BJ (cell line): ENCODE data around the gene CLMP. TPM values are rescaled to one million over a fixed set of nuclear protein-coding genes. Genes with fewer than 3 reads are reported as not detected.

Experiments used
- CTCF ChIA-PET: fragments of 350-600 bp; formaldehyde crosslinking; extraction: SDS; loops from one replicate; lab custom pipeline; 2021; ENCODE audit warnings: antibody characterized with exemption, inconsistent platforms; lab: Yijun Ruan, JAX
- POLR2A ChIA-PET: fragments of 300-600 bp; sonication (Branson Sonifier 250); formaldehyde crosslinking; extraction: SDS; loops from one replicate; lab custom pipeline; 2021; ENCODE audit warnings: antibody characterized with exemption; lab: Charles Lee
- DNase-seq: peaks from one replicate; pipeline ENCODE4 v3.0.0-alpha.2; 2011; ENCODE audit warnings: low read depth
- H3K27me3 ChIP-seq: 2 replicates; pipeline ENCODE4 v1.6.0; 2011; ENCODE audit warnings: low read length; ENCODE audit not compliant: control insufficient read depth, insufficient read depth
- H3K36me3 ChIP-seq: 2 replicates; pipeline ENCODE4 v1.5.1; 2011; ENCODE audit warnings: low read length; ENCODE audit not compliant: control insufficient read depth, insufficient read depth
- H3K4me3 ChIP-seq: 2 replicates; pipeline ENCODE4 v1.5.1; 2011; ENCODE audit warnings: low read depth, mild to moderate bottlenecking, control low read depth, low read length
- polyA plus RNA-seq: library from polyadenylated mRNA; depleted of rRNA; stranded (reverse); fragments of >200 nt; gene quantifications from 2 replicates; pipeline ENCODE4 v1.2.3, GENCODE V29; 2011
- TF ChIP-seq, protein P1 (sequence below): IDR thresholded peaks from 2 replicates; pipeline ENCODE4 v1.5.1; 2011; ENCODE audit warnings: low read depth, mild to moderate bottlenecking, control low read depth, inconsistent platforms, low read length, moderate library complexity; ENCODE audit not compliant: insufficient read depth

Gene CLMP
- polyA plus RNA-seq, 1 experiment, result 219 TPM

- H3K36me3 ChIP-seq, result peaks cover 4% of the 10 kb centered on the region
- TF ChIP-seq, protein P1, sequence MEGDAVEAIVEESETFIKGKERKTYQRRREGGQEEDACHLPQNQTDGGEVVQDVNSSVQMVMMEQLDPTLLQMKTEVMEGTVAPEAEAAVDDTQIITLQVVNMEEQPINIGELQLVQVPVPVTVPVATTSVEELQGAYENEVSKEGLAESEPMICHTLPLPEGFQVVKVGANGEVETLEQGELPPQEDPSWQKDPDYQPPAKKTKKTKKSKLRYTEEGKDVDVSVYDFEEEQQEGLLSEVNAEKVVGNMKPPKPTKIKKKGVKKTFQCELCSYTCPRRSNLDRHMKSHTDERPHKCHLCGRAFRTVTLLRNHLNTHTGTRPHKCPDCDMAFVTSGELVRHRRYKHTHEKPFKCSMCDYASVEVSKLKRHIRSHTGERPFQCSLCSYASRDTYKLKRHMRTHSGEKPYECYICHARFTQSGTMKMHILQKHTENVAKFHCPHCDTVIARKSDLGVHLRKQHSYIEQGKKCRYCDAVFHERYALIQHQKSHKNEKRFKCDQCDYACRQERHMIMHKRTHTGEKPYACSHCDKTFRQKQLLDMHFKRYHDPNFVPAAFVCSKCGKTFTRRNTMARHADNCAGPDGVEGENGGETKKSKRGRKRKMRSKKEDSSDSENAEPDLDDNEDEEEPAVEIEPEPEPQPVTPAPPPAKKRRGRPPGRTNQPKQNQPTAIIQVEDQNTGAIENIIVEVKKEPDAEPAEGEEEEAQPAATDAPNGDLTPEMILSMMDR, result no peak
- CTCF ChIA-PET, result interaction anchor here (0.8 to 2.3 kb wide), 5 partner anchors 8 to 68 kb away, joined by 3 to 6 read pairs (median 4); no protein-coding TSS in a partner anchor
- no peaks in the 10 kb centered on the region for H3K27me3 ChIP-seq
- DNase-seq, result no peak
- no peak overlapping the region for H3K4me3 ChIP-seq
- POLR2A ChIA-PET, result interaction anchor here (0.7 kb wide), 1 partner anchor 117 kb away, joined by 3 read pairs; the partner anchor contains the start of gene HSPA8
Observed at GRCh38 chr11:123179586-123179985, 15.5 kb downstream of the CLMP start.

- POLR2A ChIA-PET, result interaction anchor here (1.1 kb wide), 1 partner anchor 10 kb away, joined by 3 read pairs; no protein-coding TSS in a partner anchor
- CTCF ChIA-PET, result interaction anchor here (0.9 to 1.4 kb wide), 5 partner anchors 9 to 69 kb away, joined by 3 to 5 read pairs (median 3); no protein-coding TSS in a partner anchor
- DNase-seq, result no peak
- no peaks in the 10 kb centered on the region for H3K27me3 ChIP-seq
- H3K36me3 ChIP-seq, result peaks cover 1% of the 10 kb centered on the region
- TF ChIP-seq, protein P1, result no peak
- no peak overlapping the region for H3K4me3 ChIP-seq
Observed at GRCh38 chr11:123178186-123178585, 16.9 kb downstream of the CLMP start.

DNA sequence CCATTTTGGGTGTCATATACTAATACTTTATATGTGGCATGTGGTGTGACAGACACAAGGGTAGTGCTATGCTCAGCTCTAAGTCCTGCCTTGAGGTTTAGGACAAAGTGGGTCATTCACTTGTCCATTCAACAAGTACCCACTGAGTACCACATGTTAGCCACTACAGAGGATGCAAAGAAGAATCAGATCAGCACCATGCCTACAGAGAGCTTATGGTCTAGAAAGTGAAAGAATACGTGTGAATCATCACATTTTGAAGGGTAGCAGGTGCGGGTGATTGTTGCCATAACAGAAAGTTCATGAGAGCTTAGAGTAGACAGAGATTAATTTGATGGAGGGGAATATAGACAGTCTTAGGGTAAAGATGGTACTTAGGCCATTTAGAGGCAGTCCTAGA lies 18.3 kb downstream of the CLMP start:
- Histone ChIP-seq H3K36me3 (peaks cover 1% of the 10 kb centered on the region), H3K4me3 (no peak overlapping the region), H3K27me3 (no peaks in the 10 kb centered on the region)
- no peak for DNase-seq
- POLR2A ChIA-PET, result no interaction called here
- CTCF ChIA-PET, result interaction anchor here (0.6 to 2.8 kb wide), 3 partner anchors 12 to 70 kb away, joined by 3 to 16 read pairs (median 5); no protein-coding TSS in a partner anchor
- TF ChIP-seq, protein P1, result no peak

DNA sequence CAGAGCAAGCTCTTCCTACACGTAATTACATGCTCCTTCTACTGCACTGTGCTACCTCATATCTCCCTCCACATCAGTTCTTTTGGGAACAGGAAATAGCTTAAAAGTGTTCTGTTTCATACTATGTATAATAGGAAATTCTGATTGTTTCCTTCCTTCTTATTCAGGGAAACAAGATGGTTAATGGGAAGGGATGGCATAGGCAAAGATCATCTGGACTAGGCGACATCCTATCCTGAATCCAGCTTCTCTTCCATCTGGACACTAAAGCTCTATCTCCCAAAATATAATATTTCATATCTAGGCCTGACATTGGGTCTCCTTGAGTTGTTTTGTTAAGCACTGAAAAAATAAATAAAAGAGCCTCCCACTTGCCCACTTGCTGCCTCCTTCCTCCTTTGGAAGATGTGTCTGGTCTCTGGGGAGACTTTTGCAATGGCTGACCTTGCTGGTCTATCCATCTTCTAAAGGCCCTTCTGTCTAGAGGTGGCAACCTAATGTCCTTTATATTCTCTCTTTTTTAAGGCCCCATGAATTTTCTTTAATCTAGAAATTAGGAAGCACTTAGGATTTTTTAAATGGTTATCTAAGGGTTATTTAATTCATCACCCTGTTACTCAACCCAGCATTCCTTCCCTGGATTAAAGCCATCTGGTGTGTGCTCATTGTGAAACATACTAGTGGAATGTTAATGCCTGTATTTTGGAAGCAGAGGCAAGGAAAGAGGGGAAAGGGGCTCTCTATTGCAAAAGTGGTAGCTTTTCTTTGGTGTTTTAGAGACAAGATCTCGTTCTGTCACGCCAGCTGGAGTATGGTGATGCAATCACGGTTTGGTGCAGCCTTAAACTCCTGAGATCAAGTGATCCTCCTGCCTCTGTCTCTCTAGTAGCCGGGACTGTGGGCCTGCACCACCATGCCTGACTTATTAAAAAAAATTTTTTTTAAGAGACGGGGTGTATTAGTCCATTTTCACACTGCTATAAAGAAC lies 20.6 kb downstream of the CLMP start:
- ChIA-PET POLR2A (interaction anchor here (0.7 kb wide), 1 partner anchor 124 kb away, joined by 3 read pairs; no protein-coding TSS in a partner anchor), CTCF (interaction anchor here (0.9 to 2.8 kb wide), 13 partner anchors 10 to 233 kb away, joined by 3 to 16 read pairs (median 6); partner anchors contain the start of gene CLMP)
- TF ChIP-seq, protein P1, result no peak
- H3K27me3 ChIP-seq, result no peaks in the 10 kb centered on the region
- DNase-seq, result peak; percentile 99
- H3K4me3 ChIP-seq, result no peak overlapping the region
- H3K36me3 ChIP-seq, result peaks cover 2% of the 10 kb centered on the region; the same call in 1 of the 2 replicates

DNA sequence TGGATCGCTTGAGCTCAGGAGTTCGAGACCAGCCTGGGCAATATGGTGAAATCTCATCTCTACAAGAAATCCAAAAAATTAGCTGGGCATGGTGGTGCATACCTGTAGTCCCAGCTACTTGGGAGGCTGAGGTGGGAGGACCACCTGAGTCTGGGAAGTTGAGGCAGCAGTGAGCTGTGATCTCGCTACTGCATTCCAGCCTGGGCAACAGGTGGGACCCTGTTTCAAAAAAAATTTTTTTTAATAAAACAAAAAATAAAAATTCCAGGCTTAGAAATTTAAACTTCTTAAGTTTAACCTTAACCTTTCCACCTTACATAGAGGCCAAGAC lies 21.2 kb downstream of the CLMP start:
- Histone ChIP-seq H3K27me3 (no peaks in the 10 kb centered on the region), H3K36me3 (peaks cover 2% of the 10 kb centered on the region; the same call in 1 of the 2 replicates), H3K4me3 (no peak overlapping the region)
- POLR2A ChIA-PET, result no interaction called here
- DNase-seq, result no peak
- TF ChIP-seq, protein P1, result no peak
- CTCF ChIA-PET, result interaction anchor here (0.6 to 2.3 kb wide), 9 partner anchors 9 to 233 kb away, joined by 3 to 13 read pairs (median 6); no protein-coding TSS in a partner anchor
